GM23338 (cell line): ENCODE measurements around the gene PPP2R3B. TPM values are rescaled to one million over a fixed set of nuclear protein-coding genes. Genes with fewer than 3 reads are reported as not detected.

Experiments used
- ATAC-seq: fragments of 200-7000 bp; cut with Tn5 transposase; 3 replicates; pipeline ENCODE4 v1.9.1; 2020
- DNase-seq: peaks from one replicate; pipeline ENCODE4 v3.0.0-alpha.2; 2015; ENCODE audit warnings: low spot score
- H2AFZ ChIP-seq: fragments of 200-600 bp; sonication (generic); 2 replicates; pipeline ENCODE4 v1.8.0; 2016; ENCODE audit warnings: antibody characterized with exemption, mild to moderate bottlenecking, moderate library complexity
- H3F3A ChIP-seq: fragments of 200-600 bp; sonication (generic); replicated peaks from 2 replicates; pipeline ENCODE4 v1.8.0; 2017; ENCODE audit warnings: antibody characterized with exemption, mixed run types, low read depth
- H3K27ac ChIP-seq: fragments of 200-600 bp; sonication (generic); 2 replicates; pipeline ENCODE4 v1.6.1; 2016; ENCODE audit warnings: low read depth
- H3K27me3 ChIP-seq: fragments of 200-600 bp; sonication (generic); 2 replicates; pipeline ENCODE4 v1.8.0; 2016; ENCODE audit warnings: mild to moderate bottlenecking, mixed run types, moderate library complexity; ENCODE audit not compliant: insufficient read depth
- H3K36me3 ChIP-seq: fragments of 200-600 bp; sonication (generic); 2 replicates; pipeline ENCODE4 v1.8.0; 2016; ENCODE audit warnings: mild to moderate bottlenecking; ENCODE audit not compliant: insufficient read depth
- H3K4me1 ChIP-seq: fragments of 200-600 bp; sonication (generic); 2 replicates; pipeline ENCODE4 v1.8.0; 2016; ENCODE audit warnings: mild to moderate bottlenecking, moderate library complexity; ENCODE audit not compliant: insufficient read depth
- H3K4me2 ChIP-seq: fragments of 200-600 bp; sonication (generic); 2 replicates; pipeline ENCODE4 v1.7.1; 2017; ENCODE audit warnings: mixed run types
- H3K4me3 ChIP-seq: fragments of 200-600 bp; sonication (generic); 2 replicates; pipeline ENCODE4 v1.6.1; 2016; ENCODE audit warnings: mixed run types
- H3K79me2 ChIP-seq: fragments of 200-600 bp; sonication (generic); replicated peaks from 2 replicates; pipeline ENCODE4 v1.8.0; 2017; ENCODE audit warnings: mild to moderate bottlenecking; ENCODE audit not compliant: insufficient read depth
- H3K9me2 ChIP-seq: fragments of 200-600 bp; sonication (generic); 2 replicates; pipeline ENCODE4 v1.8.0; 2017; ENCODE audit not compliant: insufficient read depth
- H4K20me1 ChIP-seq: fragments of 200-600 bp; sonication (generic); replicated peaks from 2 replicates; pipeline ENCODE4 v1.8.0; 2017; ENCODE audit warnings: mild to moderate bottlenecking; ENCODE audit not compliant: insufficient read depth
- H3K27ac Mint-ChIP-seq: 2 replicates; pipeline ENCODE4 v1.8.0; 2020; ENCODE audit warnings: inconsistent platforms, mild to moderate bottlenecking, moderate library complexity, mixed read lengths
- H3K27me3 Mint-ChIP-seq: 3 replicates; pipeline ENCODE4 v1.8.0; 2022; ENCODE audit warnings: low read depth, mild to moderate bottlenecking, moderate library complexity, mixed read lengths, inconsistent platforms; ENCODE audit not compliant: insufficient read depth, poor library complexity
- H3K36me3 Mint-ChIP-seq: 3 replicates; pipeline ENCODE4 v1.8.0; 2021; ENCODE audit warnings: low read depth, mild to moderate bottlenecking, inconsistent platforms, moderate library complexity, mixed read lengths
- H3K4me1 Mint-ChIP-seq: 3 replicates; pipeline ENCODE4 v1.8.0; 2020; ENCODE audit warnings: mild to moderate bottlenecking, inconsistent platforms, mixed read lengths
- H3K4me3 Mint-ChIP-seq: 3 replicates; pipeline ENCODE4 v1.8.0; 2021; ENCODE audit warnings: moderate library complexity, mild to moderate bottlenecking, inconsistent platforms, mixed read lengths
- H3K9me3 Mint-ChIP-seq: 3 replicates; pipeline ENCODE4 v1.8.0; 2020; ENCODE audit warnings: moderate library complexity, mild to moderate bottlenecking, inconsistent platforms, mixed read lengths
- CREB1 ChIP-seq: fragments of 250-450 bp; sonication (Bioruptor Pico); IDR thresholded peaks from 2 replicates; pipeline ENCODE4 v1.5.0; 2020; ENCODE audit warnings: low read depth, mild to moderate bottlenecking, moderate library complexity
- EZH2 ChIP-seq: fragments of 200-600 bp; sonication (generic); IDR thresholded peaks from one replicate; pipeline ENCODE4 v1.8.0; 2017; ENCODE audit warnings: antibody characterized with exemption, mild to moderate bottlenecking, low read depth; ENCODE audit not compliant: unreplicated experiment
- EZH2phosphoT487 ChIP-seq: fragments of 200-600 bp; sonication (generic); IDR thresholded peaks from one replicate; pipeline ENCODE4 v1.8.1; 2018; ENCODE audit warnings: antibody characterized with exemption; ENCODE audit not compliant: unreplicated experiment
- JUNB ChIP-seq: IDR thresholded peaks from one replicate; pipeline ENCODE4 v1.6.1; 2016; ENCODE audit warnings: antibody characterized with exemption; ENCODE audit not compliant: unreplicated experiment
- NANOG ChIP-seq: IDR thresholded peaks from 2 replicates; pipeline ENCODE4 v1.6.1; 2016; ENCODE audit warnings: antibody characterized with exemption, borderline replicate concordance
- POLR2AphosphoS5 ChIP-seq: IDR thresholded peaks from 2 replicates; pipeline ENCODE4 v1.6.1; 2016; ENCODE audit warnings: antibody characterized with exemption, low read depth
- STAT1 ChIP-seq: IDR thresholded peaks from one replicate; pipeline ENCODE4 v1.6.1; 2016; ENCODE audit warnings: antibody characterized with exemption; ENCODE audit not compliant: unreplicated experiment
- ZNF114 ChIP-seq: fragments of 250-450 bp; sonication (Bioruptor Pico); IDR thresholded peaks from 2 replicates; pipeline ENCODE4 v1.5.0; 2020; ENCODE audit warnings: mild to moderate bottlenecking, moderate library complexity
- ZNF331 ChIP-seq: fragments of 250-450 bp; sonication (Bioruptor Pico); IDR thresholded peaks from 2 replicates; pipeline ENCODE4 v1.5.0; 2020; ENCODE audit warnings: low read depth, mild to moderate bottlenecking, moderate library complexity
- polyA plus RNA-seq: library from polyadenylated mRNA; unstranded; fragments of >200 nt; fragmentation: Nextera tagmentation; extraction: Ambion mirVana; gene quantifications from 2 replicates; pipeline ENCODE4 v1.2.1, GENCODE V29; 2016
- total RNA-seq: library from RNA; depleted of rRNA; stranded (reverse); fragments of >200 nt; shearing (Covaris generic); gene quantifications from 2 replicates; pipeline ENCODE4 v1.2.3, GENCODE V29; 2014
- TF ChIP-seq, protein P1 (sequence below), 2 experiments: fragments of 200-600 bp in 1 of 2; sonication (generic) in 1 of 2; conservative IDR thresholded peaks; 2 replicates each; pipeline versions ENCODE4 v1.5.1 to v1.6.1; 2016 to 2017; ENCODE audit warnings: antibody characterized with exemption in 2 of 2, low read depth in 2 of 2, mild to moderate bottlenecking in 2 of 2, moderate library complexity in 1 of 2
- TF ChIP-seq, protein P2 (sequence below): IDR thresholded peaks from 2 replicates; pipeline ENCODE4 v1.6.1; 2016; ENCODE audit warnings: antibody characterized with exemption
- TF ChIP-seq, protein P3 (sequence below): IDR thresholded peaks from one replicate; pipeline ENCODE4 v1.6.1; 2018; ENCODE audit warnings: antibody characterized with exemption; ENCODE audit not compliant: unreplicated experiment
- TF ChIP-seq, protein P4 (sequence below): fragments of 250-450 bp; sonication (Bioruptor Pico); IDR thresholded peaks from 2 replicates; pipeline ENCODE4 v1.5.0; 2020; ENCODE audit warnings: mild to moderate bottlenecking, moderate library complexity

The PPP2R3B gene
- total and polyA plus RNA-seq, 2 experiments from 2014 or later, result 50.1 to 104 TPM

DNA sequence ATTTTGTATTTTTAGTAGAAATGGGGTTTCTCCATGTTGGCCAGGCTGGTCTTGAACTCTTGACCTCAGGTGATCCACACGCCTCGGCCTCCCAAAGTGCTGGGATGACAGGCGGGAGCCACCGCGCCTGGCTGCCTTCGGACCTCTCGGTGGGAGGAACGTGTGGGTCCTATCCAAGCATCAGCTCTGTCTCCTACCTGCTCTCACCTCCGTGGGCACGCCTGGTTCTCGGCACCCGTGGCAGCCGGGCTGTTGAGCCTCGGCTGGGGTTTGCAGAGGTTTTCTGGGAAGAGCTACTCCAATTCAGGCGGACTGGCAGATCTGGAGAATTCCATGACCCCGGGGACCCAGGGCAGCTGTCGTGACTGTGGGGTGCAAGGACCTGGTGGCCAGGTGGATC is 23.6 kb upstream of the PPP2R3B start:
- Mint-ChIP-seq H3K4me3 (no peak overlapping the region), H3K27ac (no peak overlapping the region), H3K9me3 (peaks cover 19% of the 10 kb centered on the region), H3K36me3 (peaks cover 26% of the 10 kb centered on the region), H3K4me1 (peaks cover 9% of the 10 kb centered on the region; the same call in 2 of the 3 replicates), H3K27me3 (peaks cover 15% of the 10 kb centered on the region)
- H3K27ac ChIP-seq, result no peak overlapping the region
- H3K4me1 ChIP-seq, result peaks cover 18% of the 10 kb centered on the region
- H3K4me3 ChIP-seq, result no peak overlapping the region
- no peaks in the 10 kb centered on the region for H3K27me3 ChIP-seq
- ATAC-seq (no peak), DNase-seq (no peak)
- no peak overlapping the region for H2AFZ ChIP-seq
- no peaks in the 10 kb centered on the region for H3K79me2 ChIP-seq
- TF ChIP-seq EZH2phosphoT487 (no peak), ZNF114 (CRISPR knock-in tag) (no peak), EZH2 (no peak), POLR2AphosphoS5 (no peak), ZNF331 (no peak), NANOG (no peak), JUNB (no peak), STAT1 (no peak), CREB1 (CRISPR knock-in tag) (no peak)
- TF ChIP-seq, protein P1, sequence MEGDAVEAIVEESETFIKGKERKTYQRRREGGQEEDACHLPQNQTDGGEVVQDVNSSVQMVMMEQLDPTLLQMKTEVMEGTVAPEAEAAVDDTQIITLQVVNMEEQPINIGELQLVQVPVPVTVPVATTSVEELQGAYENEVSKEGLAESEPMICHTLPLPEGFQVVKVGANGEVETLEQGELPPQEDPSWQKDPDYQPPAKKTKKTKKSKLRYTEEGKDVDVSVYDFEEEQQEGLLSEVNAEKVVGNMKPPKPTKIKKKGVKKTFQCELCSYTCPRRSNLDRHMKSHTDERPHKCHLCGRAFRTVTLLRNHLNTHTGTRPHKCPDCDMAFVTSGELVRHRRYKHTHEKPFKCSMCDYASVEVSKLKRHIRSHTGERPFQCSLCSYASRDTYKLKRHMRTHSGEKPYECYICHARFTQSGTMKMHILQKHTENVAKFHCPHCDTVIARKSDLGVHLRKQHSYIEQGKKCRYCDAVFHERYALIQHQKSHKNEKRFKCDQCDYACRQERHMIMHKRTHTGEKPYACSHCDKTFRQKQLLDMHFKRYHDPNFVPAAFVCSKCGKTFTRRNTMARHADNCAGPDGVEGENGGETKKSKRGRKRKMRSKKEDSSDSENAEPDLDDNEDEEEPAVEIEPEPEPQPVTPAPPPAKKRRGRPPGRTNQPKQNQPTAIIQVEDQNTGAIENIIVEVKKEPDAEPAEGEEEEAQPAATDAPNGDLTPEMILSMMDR (conservative IDR thresholded peaks at IDR 0.05; ENCODE audit: low read depth in 2 of 2), result no peak
- TF ChIP-seq, protein P2, sequence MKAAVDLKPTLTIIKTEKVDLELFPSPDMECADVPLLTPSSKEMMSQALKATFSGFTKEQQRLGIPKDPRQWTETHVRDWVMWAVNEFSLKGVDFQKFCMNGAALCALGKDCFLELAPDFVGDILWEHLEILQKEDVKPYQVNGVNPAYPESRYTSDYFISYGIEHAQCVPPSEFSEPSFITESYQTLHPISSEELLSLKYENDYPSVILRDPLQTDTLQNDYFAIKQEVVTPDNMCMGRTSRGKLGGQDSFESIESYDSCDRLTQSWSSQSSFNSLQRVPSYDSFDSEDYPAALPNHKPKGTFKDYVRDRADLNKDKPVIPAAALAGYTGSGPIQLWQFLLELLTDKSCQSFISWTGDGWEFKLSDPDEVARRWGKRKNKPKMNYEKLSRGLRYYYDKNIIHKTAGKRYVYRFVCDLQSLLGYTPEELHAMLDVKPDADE, result no peak
- TF ChIP-seq, protein P3, sequence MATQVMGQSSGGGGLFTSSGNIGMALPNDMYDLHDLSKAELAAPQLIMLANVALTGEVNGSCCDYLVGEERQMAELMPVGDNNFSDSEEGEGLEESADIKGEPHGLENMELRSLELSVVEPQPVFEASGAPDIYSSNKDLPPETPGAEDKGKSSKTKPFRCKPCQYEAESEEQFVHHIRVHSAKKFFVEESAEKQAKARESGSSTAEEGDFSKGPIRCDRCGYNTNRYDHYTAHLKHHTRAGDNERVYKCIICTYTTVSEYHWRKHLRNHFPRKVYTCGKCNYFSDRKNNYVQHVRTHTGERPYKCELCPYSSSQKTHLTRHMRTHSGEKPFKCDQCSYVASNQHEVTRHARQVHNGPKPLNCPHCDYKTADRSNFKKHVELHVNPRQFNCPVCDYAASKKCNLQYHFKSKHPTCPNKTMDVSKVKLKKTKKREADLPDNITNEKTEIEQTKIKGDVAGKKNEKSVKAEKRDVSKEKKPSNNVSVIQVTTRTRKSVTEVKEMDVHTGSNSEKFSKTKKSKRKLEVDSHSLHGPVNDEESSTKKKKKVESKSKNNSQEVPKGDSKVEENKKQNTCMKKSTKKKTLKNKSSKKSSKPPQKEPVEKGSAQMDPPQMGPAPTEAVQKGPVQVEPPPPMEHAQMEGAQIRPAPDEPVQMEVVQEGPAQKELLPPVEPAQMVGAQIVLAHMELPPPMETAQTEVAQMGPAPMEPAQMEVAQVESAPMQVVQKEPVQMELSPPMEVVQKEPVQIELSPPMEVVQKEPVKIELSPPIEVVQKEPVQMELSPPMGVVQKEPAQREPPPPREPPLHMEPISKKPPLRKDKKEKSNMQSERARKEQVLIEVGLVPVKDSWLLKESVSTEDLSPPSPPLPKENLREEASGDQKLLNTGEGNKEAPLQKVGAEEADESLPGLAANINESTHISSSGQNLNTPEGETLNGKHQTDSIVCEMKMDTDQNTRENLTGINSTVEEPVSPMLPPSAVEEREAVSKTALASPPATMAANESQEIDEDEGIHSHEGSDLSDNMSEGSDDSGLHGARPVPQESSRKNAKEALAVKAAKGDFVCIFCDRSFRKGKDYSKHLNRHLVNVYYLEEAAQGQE, result no peak
- TF ChIP-seq, protein P4, sequence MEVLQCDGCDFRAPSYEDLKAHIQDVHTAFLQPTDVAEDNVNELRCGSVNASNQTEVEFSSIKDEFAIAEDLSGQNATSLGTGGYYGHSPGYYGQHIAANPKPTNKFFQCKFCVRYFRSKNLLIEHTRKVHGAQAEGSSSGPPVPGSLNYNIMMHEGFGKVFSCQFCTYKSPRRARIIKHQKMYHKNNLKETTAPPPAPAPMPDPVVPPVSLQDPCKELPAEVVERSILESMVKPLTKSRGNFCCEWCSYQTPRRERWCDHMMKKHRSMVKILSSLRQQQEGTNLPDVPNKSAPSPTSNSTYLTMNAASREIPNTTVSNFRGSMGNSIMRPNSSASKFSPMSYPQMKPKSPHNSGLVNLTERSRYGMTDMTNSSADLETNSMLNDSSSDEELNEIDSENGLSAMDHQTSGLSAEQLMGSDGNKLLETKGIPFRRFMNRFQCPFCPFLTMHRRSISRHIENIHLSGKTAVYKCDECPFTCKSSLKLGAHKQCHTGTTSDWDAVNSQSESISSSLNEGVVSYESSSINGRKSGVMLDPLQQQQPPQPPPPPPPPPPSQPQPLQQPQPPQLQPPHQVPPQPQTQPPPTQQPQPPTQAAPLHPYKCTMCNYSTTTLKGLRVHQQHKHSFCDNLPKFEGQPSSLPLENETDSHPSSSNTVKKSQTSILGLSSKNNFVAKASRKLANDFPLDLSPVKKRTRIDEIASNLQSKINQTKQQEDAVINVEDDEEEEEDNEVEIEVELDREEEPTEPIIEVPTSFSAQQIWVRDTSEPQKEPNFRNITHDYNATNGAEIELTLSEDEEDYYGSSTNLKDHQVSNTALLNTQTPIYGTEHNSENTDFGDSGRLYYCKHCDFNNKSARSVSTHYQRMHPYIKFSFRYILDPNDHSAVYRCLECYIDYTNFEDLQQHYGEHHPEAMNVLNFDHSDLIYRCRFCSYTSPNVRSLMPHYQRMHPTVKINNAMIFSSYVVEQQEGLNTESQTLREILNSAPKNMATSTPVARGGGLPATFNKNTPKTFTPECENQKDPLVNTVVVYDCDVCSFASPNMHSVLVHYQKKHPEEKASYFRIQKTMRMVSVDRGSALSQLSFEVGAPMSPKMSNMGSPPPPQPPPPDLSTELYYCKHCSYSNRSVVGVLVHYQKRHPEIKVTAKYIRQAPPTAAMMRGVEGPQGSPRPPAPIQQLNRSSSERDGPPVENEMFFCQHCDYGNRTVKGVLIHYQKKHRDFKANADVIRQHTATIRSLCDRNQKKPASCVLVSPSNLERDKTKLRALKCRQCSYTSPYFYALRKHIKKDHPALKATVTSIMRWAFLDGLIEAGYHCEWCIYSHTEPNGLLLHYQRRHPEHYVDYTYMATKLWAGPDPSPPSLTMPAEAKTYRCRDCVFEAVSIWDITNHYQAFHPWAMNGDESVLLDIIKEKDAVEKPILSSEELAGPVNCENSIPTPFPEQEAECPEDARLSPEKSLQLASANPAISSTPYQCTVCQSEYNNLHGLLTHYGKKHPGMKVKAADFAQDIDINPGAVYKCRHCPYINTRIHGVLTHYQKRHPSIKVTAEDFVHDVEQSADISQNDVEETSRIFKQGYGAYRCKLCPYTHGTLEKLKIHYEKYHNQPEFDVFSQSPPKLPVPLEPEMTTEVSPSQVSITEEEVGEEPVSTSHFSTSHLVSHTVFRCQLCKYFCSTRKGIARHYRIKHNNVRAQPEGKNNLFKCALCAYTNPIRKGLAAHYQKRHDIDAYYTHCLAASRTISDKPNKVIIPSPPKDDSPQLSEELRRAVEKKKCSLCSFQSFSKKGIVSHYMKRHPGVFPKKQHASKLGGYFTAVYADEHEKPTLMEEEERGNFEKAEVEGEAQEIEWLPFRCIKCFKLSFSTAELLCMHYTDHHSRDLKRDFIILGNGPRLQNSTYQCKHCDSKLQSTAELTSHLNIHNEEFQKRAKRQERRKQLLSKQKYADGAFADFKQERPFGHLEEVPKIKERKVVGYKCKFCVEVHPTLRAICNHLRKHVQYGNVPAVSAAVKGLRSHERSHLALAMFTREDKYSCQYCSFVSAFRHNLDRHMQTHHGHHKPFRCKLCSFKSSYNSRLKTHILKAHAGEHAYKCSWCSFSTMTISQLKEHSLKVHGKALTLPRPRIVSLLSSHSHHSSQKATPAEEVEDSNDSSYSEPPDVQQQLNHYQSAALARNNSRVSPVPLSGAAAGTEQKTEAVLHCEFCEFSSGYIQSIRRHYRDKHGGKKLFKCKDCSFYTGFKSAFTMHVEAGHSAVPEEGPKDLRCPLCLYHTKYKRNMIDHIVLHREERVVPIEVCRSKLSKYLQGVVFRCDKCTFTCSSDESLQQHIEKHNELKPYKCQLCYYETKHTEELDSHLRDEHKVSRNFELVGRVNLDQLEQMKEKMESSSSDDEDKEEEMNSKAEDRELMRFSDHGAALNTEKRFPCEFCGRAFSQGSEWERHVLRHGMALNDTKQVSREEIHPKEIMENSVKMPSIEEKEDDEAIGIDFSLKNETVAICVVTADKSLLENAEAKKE, result no peak
- peaks cover 16% of the 10 kb centered on the region for H3F3A ChIP-seq
- H4K20me1 ChIP-seq, result no peaks in the 10 kb centered on the region
- no peaks in the 10 kb centered on the region for H3K9me2 ChIP-seq
- H3K4me2 ChIP-seq, result no peak overlapping the region
- peaks cover 4% of the 10 kb centered on the region; the same call in 1 of the 2 replicates for H3K36me3 ChIP-seq
